Stimulated activated CD4-positive, alpha-beta T cell treated with anti-CD3 and anti-CD28 coated beads, Interleukin-1b, Interleukin-23, amount 100 ng/mL, for 24 hours (primary cell): ENCODE data around the gene ACKR3.
A peak's percentile ranks its signal among the peaks of the same experiment; 100 is the strongest.

Experiments used
- DNase-seq, 4 experiments: peaks; one replicate each; pipeline ENCODE4 v3.0.0-alpha.2; 2020; ENCODE audit warnings: low read depth in 4 of 4, low spot score in 1 of 4

The ACKR3 gene

GRCh38 chr2:236569573-236569973 lies at the start of gene ACKR3:
TSS of gene ACKR3 (plus strand) at chr2:236569825. CDS start at chr2:236580466, 10,641 bp downstream.
- DNase-seq: peak in 2 of 4 experiments; percentile 44 to 46

- DNase-seq: no peak
These were observed 48.1 kb upstream of the ACKR3 start for GRCh38 chr2:236521556-236521955.

GRCh38 chr2:236523249-236523648 lies 46.4 kb upstream of the ACKR3 start:
- no peak for DNase-seq

GRCh38 chr2:236525411-236525997 lies 44.1 kb upstream of the ACKR3 start:
- no peak for DNase-seq

GRCh38 chr2:236526455-236527158 lies 43.0 kb upstream of the ACKR3 start:
- DNase-seq: no peak

DNA sequence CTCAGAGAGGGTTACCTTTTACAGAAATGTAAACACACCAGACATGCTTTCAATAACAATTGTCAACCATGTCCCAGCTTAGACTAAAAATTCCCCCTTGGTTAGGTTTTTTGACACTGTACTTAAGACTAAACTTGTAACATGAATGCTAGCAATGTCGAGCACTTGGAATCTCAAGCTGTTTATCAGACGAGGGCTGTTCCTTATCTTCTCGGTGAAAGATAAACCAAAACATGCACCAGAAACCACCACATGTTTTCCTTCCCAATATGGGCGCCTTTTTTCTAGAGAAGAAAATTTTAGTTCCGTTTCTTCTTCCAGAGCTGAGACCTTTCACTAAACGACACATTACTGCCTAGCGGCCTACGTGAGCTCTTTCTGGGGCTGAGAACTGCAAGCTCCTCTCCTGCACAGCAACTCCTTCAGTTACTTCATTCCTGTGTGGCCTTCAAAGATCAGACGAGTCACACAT lies 42.4 kb upstream of the ACKR3 start:
- no peak for DNase-seq

DNA sequence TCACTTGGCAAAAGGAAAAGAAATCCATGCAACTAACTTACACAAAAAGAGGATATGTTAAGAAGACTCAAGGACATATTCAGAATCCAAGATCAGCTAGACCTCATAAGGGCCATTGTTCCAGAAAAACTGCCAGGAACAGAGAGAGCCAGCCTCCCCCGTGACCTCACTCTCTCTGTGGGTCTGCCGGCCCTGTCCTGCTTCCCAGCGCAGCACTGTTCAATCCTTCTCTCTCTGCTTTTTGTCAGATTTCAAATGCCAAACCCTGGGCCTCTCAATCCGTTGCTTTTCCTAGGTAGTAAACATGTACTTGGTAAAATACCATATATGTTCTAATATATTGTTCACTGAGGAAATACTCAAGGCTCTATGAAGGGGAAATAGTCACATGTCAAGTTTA lies 40.0 kb upstream of the ACKR3 start:
- no peak for DNase-seq

DNA sequence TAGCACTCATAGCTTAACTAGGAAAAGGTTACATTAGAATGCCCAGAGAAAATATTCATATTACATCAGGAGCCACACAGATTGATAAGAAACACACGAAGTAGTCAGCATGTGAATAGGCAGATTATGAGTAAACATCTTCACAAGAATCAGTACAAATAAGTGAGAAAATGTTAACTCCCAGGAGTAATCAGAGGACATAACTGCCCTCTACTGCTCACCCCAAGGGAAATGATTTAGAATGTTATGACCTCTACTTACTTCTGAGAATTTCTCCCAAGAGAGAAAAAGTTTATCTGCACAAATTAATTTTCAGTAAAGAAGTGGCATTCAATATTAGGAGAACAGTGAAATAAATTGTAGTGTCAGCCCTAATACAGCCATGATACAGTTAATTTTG lies 39.1 kb upstream of the ACKR3 start:
- DNase-seq: no peak

- no peak for DNase-seq
These were observed 38.4 kb upstream of the ACKR3 start for GRCh38 chr2:236531195-236531594.

DNA sequence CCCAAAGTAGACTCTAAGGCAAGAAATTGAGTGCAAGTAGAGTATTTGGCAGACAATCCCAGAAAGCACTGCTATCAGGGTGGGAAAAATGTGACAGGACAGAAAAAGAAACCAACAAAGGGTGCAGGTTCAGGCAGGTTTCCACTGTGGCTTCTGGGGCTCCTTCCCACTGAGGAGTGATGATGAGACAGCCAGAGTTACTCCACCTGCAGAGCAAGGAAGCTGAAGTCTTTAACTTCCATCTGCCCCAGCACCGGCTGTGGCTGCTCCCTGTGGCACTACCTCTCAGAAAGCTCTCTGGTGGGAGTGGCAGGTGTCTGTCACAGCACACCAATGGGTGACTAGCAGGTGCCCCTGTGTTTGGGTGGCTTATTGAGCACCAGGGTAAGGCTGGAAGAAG lies 37.6 kb upstream of the ACKR3 start:
- DNase-seq: no peak

- no peak for DNase-seq
These were observed 36.3 kb upstream of the ACKR3 start for GRCh38 chr2:236533343-236533742.

GRCh38 chr2:236535024-236535423 lies 34.6 kb upstream of the ACKR3 start:
- DNase-seq: no peak

DNA sequence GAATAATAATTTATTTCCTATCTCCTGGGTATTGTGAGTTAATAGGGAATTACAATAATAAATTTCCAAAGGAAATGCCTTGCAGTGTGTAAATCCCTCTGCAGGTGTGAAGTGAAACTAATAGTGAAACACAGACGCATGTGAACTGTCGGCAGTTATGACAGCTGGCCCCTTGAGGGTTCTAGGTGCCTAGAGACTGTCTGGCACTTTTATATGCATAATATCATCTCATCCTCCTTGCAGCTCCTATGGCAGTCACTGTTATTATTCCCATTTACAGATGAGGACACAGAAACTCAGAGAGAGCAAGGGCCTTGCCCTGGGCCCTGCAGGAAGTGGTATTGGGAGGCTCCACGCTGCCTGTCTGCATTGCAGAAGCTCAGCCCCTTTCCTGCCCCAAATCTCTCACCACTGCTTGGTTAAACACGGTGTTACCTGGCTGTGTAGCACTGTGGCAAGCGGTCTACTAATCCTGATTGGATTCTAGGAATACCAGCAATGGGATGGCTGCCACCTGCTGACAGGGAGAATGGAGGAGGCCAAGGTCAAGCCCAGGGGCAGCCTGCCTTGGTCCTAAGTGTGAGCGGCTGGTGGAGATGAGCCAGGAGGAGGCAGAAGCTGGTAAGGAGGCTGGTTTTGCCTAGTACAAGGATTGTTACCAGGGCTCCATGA lies 32.8 kb upstream of the ACKR3 start:
- no peak for DNase-seq

DNA sequence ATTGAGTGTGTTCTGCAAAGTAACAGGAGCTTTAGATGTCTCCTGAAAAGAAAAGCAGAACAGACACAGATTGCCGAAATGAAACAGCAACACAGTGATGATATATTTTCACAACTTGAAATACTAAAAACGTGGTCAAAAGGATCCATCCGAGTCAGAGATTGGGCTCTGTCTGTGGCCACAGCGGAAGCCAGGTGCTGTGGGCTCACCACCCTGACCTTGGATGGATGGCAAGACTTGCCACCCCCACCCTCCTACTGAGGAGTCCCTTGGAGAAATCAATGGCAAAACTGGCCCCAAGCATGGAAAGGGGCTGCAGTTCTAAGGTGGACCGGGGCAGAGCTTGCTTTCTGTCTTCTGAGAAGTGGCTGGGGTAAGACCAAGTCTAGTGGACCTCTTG lies 31.4 kb upstream of the ACKR3 start:
- DNase-seq: no peak

DNA sequence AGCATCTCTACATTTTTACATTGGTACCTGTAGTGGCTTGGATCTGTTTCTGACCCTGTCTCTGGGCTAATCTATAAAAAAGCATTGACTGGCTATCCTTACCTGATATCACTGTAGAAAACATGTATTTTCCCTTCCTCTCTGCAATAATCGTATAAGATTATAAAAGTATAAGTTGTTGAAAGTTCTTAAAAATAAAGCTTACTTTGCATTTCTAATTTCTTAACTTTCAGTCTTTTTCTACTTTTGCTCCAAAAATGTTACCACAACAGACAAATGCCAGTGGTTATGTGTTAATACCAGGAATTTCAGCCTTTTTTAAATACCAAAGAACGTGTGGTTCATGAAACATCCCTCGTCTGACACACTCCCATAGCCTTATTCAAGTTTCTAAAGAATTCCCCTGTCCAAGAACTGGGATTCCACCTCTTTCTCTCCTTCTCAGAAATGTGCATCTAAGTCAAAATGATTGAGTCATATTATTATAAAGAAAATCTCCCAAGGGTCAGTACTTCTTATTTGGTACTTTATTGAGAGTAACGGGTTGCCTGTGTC lies 28.5 kb upstream of the ACKR3 start:
- DNase-seq: no peak

- no peak for DNase-seq
These were observed 25.3 kb upstream of the ACKR3 start for GRCh38 chr2:236544362-236544761.

DNA sequence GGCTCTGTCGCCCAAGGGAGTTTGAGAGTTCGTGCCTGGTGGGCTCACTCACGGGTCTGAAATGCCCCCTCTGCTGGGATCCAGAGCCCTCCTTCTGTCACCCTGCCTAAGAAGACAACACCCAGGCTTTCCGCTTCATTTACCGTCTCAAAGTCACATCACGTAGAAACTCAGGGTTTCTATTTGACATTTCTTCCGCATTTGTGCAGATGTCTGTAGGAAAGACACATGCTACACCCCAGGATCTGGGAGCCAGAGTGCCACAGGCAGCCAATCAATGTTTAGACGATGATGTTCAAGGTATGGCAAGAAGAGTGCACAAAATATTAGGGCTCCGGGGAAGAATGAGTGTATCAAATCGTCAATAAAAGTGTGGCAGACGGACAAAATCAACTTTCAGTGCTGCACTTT lies 24.4 kb upstream of the ACKR3 start:
- no peak for DNase-seq

GRCh38 chr2:236545814-236546480 lies 23.7 kb upstream of the ACKR3 start:
- DNase-seq: no peak

DNA sequence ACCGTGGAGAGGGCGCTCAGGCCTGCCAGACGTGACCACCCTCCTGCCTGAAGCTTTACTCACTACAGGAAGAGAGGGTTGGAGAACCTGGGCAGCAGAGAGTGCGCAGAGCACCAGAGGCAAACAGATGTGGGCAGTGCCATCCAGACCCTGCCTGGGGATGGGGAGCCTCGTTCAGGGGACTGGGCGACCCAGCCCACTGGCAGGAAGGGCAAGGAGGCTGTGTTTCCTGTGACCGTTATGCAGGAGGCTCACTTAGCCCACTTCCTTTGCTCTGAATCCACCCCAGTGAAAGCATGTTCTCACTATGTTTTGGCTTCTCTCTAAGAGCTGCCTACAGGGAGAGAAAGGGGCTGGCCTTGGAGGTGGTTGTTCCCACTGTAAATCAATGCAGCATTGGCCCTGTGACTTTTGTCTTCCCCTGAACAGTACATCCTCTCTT lies 23.0 kb upstream of the ACKR3 start:
- DNase-seq: no peak

- no peak for DNase-seq
These were observed 21.9 kb upstream of the ACKR3 start for GRCh38 chr2:236547725-236548124.

DNA sequence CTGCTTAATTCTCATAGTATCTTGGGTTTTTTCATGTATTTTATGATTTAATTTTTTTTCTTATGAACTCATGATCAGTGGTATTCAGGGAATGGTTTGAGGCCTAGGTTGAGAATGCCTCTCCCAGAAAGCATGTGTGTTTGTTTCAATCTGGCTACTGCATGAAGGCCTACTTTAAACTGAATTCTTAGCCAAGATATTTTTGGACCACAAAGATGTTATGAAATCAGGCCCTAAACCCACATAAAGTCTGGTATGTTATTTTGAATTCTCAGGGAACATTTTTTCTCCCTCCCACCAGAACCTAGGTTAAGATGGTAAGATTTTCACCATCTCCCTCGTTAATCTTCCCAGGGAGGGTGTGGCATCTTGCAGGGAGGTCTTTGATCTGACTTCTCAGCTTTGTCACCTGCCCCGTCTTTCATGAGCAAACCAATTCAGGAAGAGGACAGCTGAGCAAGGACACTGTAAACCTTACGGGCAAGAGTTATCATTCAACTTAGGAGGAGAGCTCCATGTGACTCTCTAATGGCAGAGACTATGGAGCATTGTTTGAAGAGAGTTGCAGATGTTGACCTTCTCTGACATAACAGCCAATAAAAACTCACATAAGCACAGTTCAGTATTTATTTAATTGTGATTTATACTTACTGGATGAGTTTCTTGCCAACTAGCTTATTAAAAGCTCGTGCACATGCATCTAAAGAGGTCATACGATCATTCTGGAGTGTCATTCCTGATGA lies 21.3 kb upstream of the ACKR3 start:
- no peak for DNase-seq
